IPS-NIHi7 (cell line): ENCODE results near the gene SMIM45.

Experiments used
- DNase-seq: peaks from one replicate; pipeline ENCODE4 v3.0.0; 2012; ENCODE audit warnings: mixed read lengths; ENCODE audit errors: extremely low spot score

SMIM45 gene

GRCh38 chr22:41970601-41971000, 18.7 kb downstream of the SMIM45 start:
- no peak for DNase-seq

GRCh38 chr22:41971431-41971830, 19.5 kb downstream of the SMIM45 start:
- DNase-seq: no peak

- no peak for DNase-seq
Observed at GRCh38 chr22:41974691-41975290, 22.8 kb downstream of the SMIM45 start.

- no peak for DNase-seq
Observed at GRCh38 chr22:41975299-41976069, 23.5 kb downstream of the SMIM45 start.

GRCh38 chr22:41976070-41976901, 24.3 kb downstream of the SMIM45 start:
- DNase-seq: peak; percentile 77

- peak; percentile 54 for DNase-seq
Observed at GRCh38 chr22:41976961-41977566, 25.1 kb downstream of the SMIM45 start.

- DNase-seq: no peak
Observed at GRCh38 chr22:41978732-41979131, 26.8 kb downstream of the SMIM45 start.

- no peak for DNase-seq
Observed at GRCh38 chr22:41979423-41980250, 27.7 kb downstream of the SMIM45 start.

- no peak for DNase-seq
Observed at GRCh38 chr22:41982865-41983264, 30.9 kb downstream of the SMIM45 start.

GRCh38 chr22:41983513-41984405, 31.8 kb downstream of the SMIM45 start:
- no peak for DNase-seq

GRCh38 chr22:41987276-41987675, 35.3 kb downstream of the SMIM45 start:
- DNase-seq: no peak

GRCh38 chr22:41989246-41989645, 37.3 kb downstream of the SMIM45 start:
- DNase-seq: no peak

GRCh38 chr22:41991111-41991510, 39.2 kb downstream of the SMIM45 start:
- no peak for DNase-seq

GRCh38 chr22:41992496-41992895, 40.5 kb downstream of the SMIM45 start:
- no peak for DNase-seq

- DNase-seq: no peak
Observed at GRCh38 chr22:41995211-41995610, 43.3 kb downstream of the SMIM45 start.

- DNase-seq: no peak
Observed at GRCh38 chr22:41996826-41997225, 44.9 kb downstream of the SMIM45 start.

GRCh38 chr22:41998361-41999261, 46.7 kb downstream of the SMIM45 start, which contains the start of gene WBP2NL:
WBP2NL (plus strand) TSS chr22:41998788; CDS start chr22:41998819, 31 bp downstream.
- DNase-seq: no peak

GRCh38 chr22:42000466-42000865, 48.5 kb downstream of the SMIM45 start:
- no peak for DNase-seq

- no peak for DNase-seq
Observed at GRCh38 chr22:42001121-42001520, 49.2 kb downstream of the SMIM45 start.
